Loucy (cell line): ENCODE data around the gene CLDN5.
"Not testable (repeated sequence)": the region's sequence is repeated elsewhere in the genome, so short reads cannot be mapped to it uniquely, and the experiment has no call there.

Experiments used
- H2AFZ ChIP-seq: fragments of 200-600 bp; sonication (generic); 2 replicates; pipeline ENCODE4 v1.6.0; 2016; ENCODE audit warnings: antibody characterized with exemption, mild to moderate bottlenecking, low read length, moderate library complexity
- H3F3A ChIP-seq: fragments of 200-600 bp; 2 replicates; pipeline ENCODE4 v1.6.0; 2016; ENCODE audit warnings: antibody characterized with exemption, low read depth, mild to moderate bottlenecking
- H3K27me3 ChIP-seq: fragments of 200-600 bp; sonication (generic); 2 replicates; pipeline ENCODE4 v1.6.1; 2014; ENCODE audit warnings: low read length, mild to moderate bottlenecking; ENCODE audit not compliant: insufficient read depth, poor library complexity, severe bottlenecking
- H3K36me3 ChIP-seq: fragments of 200-600 bp; sonication (generic); 2 replicates; pipeline ENCODE4 v1.6.1; 2016; ENCODE audit warnings: low read length; ENCODE audit not compliant: insufficient read depth
- H3K4me1 ChIP-seq: fragments of 200-600 bp; sonication (generic); 2 replicates; pipeline ENCODE4 v1.5.1; 2014; ENCODE audit warnings: low read length, mild to moderate bottlenecking; ENCODE audit not compliant: insufficient read depth, poor library complexity, severe bottlenecking
- H3K4me2 ChIP-seq: fragments of 200-600 bp; sonication (generic); 2 replicates; pipeline ENCODE4 v1.6.0; 2014; ENCODE audit warnings: antibody characterized with exemption, low read length, low read depth, mild to moderate bottlenecking; ENCODE audit not compliant: poor library complexity, severe bottlenecking
- H3K4me3 ChIP-seq: fragments of 200-600 bp; sonication (generic); 2 replicates; pipeline ENCODE4 v1.5.1; 2014; ENCODE audit warnings: low read length, mild to moderate bottlenecking, mixed read lengths; ENCODE audit not compliant: poor library complexity, severe bottlenecking
- H3K79me2 ChIP-seq: fragments of 200-600 bp; sonication (generic); 2 replicates; pipeline ENCODE4 v1.6.1; 2014; ENCODE audit warnings: low read length; ENCODE audit not compliant: insufficient read depth
- H3K9ac ChIP-seq: fragments of 200-600 bp; sonication (generic); 2 replicates; pipeline ENCODE4 v1.6.0; 2014; ENCODE audit warnings: mild to moderate bottlenecking, low read depth, low read length, moderate library complexity; ENCODE audit not compliant: poor library complexity, severe bottlenecking
- H3K9me2 ChIP-seq: fragments of 200-600 bp; sonication (generic); replicated peaks from 2 replicates; pipeline ENCODE4 v1.6.1; 2016; ENCODE audit warnings: low read depth, low read length, mixed read lengths
- H3K9me3 ChIP-seq: fragments of 200-600 bp; sonication (generic); 2 replicates; pipeline ENCODE4 v1.6.1; 2014; ENCODE audit warnings: mild to moderate bottlenecking, antibody characterized with exemption, low read length, low read depth; ENCODE audit not compliant: insufficient read depth
- H4K20me1 ChIP-seq: fragments of 200-600 bp; sonication (generic); 2 replicates; pipeline ENCODE4 v1.6.0; 2014; ENCODE audit warnings: antibody characterized with exemption, low read length, mild to moderate bottlenecking; ENCODE audit not compliant: insufficient read depth, poor library complexity, severe bottlenecking
- EZH2phosphoT487 ChIP-seq: fragments of 200-600 bp; IDR thresholded peaks from 2 replicates; pipeline ENCODE4 v1.6.1; 2018; ENCODE audit warnings: antibody characterized with exemption, mild to moderate bottlenecking, moderate library complexity, borderline replicate concordance
- TF ChIP-seq, protein P1 (sequence below): fragments of 200-600 bp; sonication (generic); conservative IDR thresholded peaks from 2 replicates; pipeline ENCODE4 v1.5.1; 2014; ENCODE audit warnings: mild to moderate bottlenecking, antibody characterized with exemption, low read length

Gene CLDN5

DNA sequence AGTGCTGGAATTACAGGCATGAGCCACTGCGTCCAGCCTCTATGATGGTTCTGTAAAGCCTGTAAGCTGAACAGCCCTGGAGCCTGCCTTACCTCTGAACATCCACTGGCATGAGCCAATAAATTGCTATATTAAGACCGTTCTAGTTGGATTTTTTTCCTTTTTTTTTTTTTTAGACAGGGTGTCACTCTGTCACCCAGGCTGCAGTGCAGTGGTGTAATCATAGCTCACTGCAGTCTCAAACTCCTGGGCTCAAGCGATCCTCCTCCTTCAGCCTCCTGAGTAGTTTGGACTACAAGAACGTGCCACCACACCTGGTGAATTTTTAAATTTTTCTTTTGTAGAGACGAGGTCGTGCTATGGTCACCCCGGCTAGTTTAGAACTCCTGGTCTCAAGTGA is 26.2 kb upstream of the CLDN5 start:
- Histone ChIP-seq H3K79me2 (no peaks in the 10 kb centered on the region), H3K27me3 (no peaks in the 10 kb centered on the region), H3K9me3 (peaks cover 8% of the 10 kb centered on the region; the same call in 1 of the 2 replicates), H4K20me1 (no peaks in the 10 kb centered on the region), H3K9ac (no peak overlapping the region), H3F3A (0 out of 2 replicates have a peak, but pooled peaks cover 2% of the 10 kb centered on the region), H3K36me3 (no peaks in the 10 kb centered on the region), H3K4me2 (no peak overlapping the region), H2AFZ (no peak overlapping the region), H3K9me2 (no peaks in the 10 kb centered on the region), H3K4me1 (peaks cover 9% of the 10 kb centered on the region), H3K4me3 (no peak overlapping the region)
- TF ChIP-seq, protein P1, sequence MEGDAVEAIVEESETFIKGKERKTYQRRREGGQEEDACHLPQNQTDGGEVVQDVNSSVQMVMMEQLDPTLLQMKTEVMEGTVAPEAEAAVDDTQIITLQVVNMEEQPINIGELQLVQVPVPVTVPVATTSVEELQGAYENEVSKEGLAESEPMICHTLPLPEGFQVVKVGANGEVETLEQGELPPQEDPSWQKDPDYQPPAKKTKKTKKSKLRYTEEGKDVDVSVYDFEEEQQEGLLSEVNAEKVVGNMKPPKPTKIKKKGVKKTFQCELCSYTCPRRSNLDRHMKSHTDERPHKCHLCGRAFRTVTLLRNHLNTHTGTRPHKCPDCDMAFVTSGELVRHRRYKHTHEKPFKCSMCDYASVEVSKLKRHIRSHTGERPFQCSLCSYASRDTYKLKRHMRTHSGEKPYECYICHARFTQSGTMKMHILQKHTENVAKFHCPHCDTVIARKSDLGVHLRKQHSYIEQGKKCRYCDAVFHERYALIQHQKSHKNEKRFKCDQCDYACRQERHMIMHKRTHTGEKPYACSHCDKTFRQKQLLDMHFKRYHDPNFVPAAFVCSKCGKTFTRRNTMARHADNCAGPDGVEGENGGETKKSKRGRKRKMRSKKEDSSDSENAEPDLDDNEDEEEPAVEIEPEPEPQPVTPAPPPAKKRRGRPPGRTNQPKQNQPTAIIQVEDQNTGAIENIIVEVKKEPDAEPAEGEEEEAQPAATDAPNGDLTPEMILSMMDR: no peak
- no peak for TF ChIP-seq EZH2phosphoT487

DNA sequence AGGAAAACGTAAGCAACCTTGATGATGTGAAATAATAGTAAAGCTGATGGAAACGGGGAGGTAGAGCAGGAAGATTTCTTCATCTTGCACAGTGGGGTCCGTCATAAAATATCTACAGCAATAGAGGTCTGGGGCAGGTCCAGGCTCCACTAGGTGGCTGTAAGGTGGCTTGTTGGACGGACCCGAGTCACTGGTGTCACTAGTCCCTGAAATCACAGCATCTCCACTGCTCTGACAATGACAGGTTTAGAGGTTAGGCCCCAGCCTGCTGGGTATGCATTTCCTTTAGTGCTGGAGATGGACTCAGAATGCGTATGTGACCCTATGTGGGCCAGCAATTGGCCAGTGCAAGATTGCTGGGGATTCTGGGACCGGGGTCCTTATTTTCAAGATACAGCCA is 25.2 kb upstream of the CLDN5 start:
- Histone ChIP-seq H3K4me3 (no peak overlapping the region), H2AFZ (no peak overlapping the region), H3K9ac (no peak overlapping the region), H3K79me2 (no peaks in the 10 kb centered on the region), H3K9me2 (no peaks in the 10 kb centered on the region), H3K4me2 (no peak overlapping the region), H3K9me3 (peaks cover 8% of the 10 kb centered on the region; the same call in 1 of the 2 replicates), H4K20me1 (no peaks in the 10 kb centered on the region), H3K27me3 (no peaks in the 10 kb centered on the region), H3K4me1 (peaks cover 7% of the 10 kb centered on the region), H3F3A (0 out of 2 replicates have a peak, but pooled peaks cover 2% of the 10 kb centered on the region), H3K36me3 (no peaks in the 10 kb centered on the region)
- TF ChIP-seq EZH2phosphoT487: no peak
- TF ChIP-seq, protein P1: no peak

DNA sequence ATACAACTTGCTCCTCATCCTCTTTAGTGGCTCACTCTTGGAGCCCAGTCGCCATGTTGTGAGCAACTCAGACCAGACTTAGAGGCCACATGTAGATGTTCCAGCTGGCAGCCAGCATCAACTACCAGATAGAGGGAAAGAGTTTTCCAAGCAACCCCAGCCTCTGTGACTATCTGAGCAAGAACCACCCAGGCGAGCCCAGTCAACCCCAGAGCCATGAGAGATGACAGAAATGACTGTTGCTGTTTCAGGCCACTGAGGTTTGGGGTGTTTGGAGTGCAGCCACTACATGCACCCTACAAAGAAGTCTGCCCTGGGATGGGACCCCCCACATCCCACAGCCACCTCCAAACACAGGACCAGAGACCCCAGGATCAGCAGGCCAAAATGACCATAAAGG is 24.8 kb upstream of the CLDN5 start:
- Histone ChIP-seq H3F3A (0 out of 2 replicates have a peak, but pooled peaks cover 2% of the 10 kb centered on the region), H4K20me1 (no peaks in the 10 kb centered on the region), H3K36me3 (no peaks in the 10 kb centered on the region), H3K9me2 (no peaks in the 10 kb centered on the region), H3K4me1 (peaks cover 7% of the 10 kb centered on the region), H3K9me3 (peaks cover 8% of the 10 kb centered on the region; the same call in 1 of the 2 replicates), H3K9ac (no peak overlapping the region), H3K27me3 (no peaks in the 10 kb centered on the region), H3K4me2 (no peak overlapping the region), H2AFZ (no peak overlapping the region), H3K79me2 (no peaks in the 10 kb centered on the region), H3K4me3 (no peak overlapping the region)
- TF ChIP-seq, protein P1: no peak
- no peak for TF ChIP-seq EZH2phosphoT487

DNA sequence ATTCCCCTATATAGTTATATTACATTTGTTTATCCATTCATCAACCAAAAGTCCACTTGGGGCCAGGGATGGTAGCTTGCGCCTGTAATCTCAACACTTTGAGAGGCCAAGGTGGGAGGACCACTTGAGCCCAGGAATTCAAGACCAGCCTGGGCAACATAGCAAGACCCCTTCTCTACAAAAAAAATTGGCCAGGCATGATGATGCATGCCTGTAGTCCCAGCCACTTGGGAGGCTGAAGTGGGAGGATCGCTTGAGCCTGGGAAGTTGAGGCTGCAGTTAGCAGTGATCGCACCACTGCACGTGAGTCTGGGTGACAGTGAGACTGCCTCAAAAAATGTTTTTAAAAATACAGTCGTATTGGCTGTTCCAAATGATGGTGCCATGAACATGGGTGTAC is 24.2 kb upstream of the CLDN5 start:
- H3K9ac ChIP-seq, H3K27me3 ChIP-seq, H3K9me2 ChIP-seq, H4K20me1 ChIP-seq, H3K4me1 ChIP-seq, H3K4me2 ChIP-seq, H3K4me3 ChIP-seq, H3K79me2 ChIP-seq, H3K9me3 ChIP-seq, H3F3A ChIP-seq, H3K36me3 ChIP-seq, H2AFZ ChIP-seq: not testable (repeated sequence)
